DLD1 (cell line): ENCODE results near the gene IGLL1.

Experiments
- in situ Hi-C: cut with HindIII; loops from 2 replicates; pipeline ENCODE4 v1.10.0; 2017; ENCODE audit warnings: low sequenced_read_pairs

IGLL1 gene

DNA sequence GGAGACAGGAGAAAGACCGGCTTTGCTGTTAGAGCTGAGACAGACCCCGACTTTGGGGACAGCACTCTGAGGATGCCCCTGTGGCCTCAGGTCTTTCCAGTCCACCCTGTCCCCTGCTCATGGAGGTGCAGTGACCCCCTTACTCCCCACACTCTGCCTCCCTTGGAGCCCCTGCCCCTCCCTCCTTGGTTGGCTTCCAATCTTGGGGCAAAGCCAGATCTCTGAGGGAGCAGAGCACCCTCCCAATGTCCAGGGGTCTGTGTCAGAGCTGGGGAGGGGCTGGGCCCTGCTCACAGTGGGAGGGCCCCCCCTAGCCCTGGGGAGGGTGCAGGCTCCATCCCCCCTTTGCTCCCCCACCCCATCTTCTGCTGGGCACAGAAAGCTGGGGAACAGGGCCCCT is 50.0 kb downstream of the IGLL1 start:
- in situ Hi-C loops, result no loop called here

DNA sequence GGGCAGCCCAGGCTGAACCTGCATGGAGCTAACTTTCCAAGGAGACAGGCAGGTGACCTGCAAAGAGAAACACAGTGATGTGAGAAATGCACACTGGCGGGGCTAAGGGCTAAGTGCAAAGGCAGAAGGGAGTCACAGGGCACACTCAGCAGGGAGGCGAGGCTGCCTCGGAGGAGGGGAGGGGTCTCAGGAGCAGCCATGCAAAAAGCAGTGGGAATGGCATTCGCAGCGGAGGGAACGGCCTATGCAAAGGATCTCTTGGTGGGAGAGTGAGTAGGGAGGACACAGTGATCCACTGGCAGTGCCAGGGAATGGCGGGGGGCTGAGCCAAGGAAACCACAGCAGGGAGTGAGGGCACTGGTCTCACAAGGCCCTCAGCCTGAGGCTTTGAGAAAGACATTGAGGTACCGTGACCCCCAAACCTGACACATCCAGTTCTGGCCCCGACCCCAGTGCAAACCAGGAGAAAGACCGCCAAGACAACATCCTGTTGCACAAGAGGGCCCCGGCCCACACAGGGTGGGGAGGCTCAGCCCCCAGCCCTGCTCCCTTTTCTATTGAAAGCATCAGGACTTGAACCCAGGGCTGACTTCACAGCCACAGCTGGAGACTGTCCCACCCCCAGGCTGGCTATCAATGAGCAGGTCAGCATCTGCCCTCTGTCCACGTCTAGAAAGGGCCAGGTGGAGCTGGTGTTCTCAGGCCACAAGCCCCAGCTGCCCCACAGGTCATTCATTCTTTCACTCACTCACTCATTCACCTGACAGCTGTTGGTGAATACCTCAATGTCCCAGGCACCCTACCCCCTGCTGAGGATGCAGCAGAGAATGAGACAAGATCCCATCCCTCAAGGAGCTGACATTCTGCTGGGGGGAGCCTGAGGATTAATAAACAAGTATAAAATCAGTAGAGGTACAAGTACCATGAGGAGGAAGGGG is 50.7 kb downstream of the IGLL1 start:
- in situ Hi-C loops, result no loop called here

DNA sequence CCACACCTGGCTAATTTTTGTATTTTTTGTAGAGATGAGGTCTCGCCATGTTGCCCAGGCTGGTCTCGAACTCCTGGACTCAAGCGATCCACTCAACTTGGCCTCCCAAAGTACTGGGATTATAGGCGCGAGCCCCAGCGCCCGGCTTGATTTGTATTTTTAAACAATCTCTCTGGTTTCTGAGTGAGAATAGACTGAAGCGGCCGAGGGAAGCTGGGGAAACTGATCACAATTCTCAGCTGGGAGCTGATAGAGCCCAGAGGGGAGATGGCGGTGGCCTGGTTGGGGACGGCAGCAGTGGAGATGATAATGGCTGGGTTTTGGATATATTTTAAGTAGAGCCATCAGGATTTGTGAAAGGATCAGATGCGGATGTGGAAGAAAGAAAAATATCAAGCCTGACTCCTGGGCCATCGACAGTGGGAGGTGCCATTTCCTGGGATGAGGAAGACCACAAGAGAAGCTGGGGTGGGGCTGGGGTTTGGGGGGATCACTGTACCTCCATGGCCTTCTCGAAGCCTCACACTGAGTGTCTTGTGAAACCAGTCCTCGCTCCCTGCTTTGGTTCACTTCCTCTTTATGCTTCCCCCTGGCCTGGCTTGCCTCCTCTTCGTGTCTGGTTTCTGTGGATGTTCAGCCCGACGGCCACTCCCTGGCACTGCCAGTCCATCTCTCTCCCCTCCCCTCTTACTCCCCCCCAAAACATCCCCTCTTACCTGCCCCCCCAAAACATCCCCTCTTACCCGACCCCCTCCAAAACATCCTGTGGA is 51.9 kb downstream of the IGLL1 start:
- in situ Hi-C loops, result no loop called here

DNA sequence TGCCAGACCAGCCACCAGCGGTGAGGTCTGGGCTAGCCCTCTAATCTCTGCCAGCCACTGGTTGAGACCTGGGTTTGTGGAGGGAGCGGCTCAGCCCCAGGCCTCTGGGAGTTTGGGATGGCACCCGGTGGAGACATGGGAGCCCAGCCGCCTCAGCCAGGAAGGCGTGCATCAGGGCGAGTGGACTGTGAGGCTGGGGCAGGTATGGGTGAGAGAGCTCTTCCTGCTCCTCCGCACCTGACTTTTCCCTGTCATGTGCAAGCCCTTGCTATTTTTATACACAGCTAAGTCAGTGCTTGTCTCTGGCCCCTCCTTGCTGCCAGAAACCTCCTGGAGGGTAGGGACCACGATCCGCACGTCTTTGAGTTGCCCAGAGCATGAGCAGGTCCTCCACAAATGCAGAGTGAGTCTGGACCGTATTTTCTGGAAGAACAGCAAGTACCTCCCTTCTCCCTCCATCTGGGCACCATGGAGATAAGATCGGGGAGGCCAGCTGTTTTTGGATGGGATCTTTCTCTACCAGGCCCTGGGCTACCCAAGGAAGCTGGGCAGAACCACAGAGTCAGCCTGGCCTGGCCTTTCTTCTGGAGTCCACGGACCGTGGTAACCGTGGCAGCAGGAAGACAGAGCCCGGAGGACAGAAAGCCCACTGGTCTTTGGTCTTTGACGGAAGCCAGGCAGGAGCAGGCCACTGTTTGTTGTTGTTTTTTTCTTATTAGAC is 53.3 kb downstream of the IGLL1 start:
- in situ Hi-C loops, result no loop called here

DNA sequence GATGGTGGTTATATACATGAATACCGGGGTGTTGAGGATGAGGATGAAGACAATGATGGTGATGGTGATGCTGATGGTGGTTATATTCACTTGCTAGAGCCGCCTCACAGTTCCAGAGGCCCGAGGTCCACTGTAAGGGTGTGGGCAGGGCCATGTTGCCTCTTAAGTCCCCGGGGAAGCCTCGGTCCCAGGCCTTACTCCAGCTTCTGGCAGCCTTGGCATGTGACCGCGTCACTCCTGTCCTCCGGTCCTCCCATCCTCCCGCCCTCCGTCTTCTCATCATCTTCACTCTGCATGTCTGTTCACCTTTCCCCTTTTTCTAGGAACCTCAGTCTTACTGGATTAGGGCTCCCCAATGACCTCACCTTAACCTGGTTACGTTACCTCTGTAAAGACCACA is 54.6 kb downstream of the IGLL1 start:
- in situ Hi-C loops, result no loop called here

DNA sequence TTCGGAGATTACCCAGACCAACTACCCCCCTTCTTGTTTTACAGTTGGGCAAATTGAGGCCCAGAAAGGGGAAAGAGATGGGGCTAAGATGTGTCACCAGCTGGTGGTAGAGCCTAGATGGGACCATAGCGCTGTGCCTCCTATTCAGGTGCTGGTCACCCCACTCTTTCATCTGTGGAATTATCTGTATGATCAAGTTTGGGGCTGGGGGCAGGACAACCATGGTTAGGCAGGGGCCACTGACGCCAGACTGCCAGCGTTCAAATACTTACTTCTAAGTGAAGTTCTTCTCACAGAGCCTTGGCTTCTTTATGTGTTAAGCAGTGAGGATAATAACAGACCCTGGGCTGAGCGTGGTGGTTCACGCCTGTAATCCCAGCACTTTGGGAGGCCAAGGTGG is 55.9 kb downstream of the IGLL1 start:
- in situ Hi-C loops, result no loop called here

DNA sequence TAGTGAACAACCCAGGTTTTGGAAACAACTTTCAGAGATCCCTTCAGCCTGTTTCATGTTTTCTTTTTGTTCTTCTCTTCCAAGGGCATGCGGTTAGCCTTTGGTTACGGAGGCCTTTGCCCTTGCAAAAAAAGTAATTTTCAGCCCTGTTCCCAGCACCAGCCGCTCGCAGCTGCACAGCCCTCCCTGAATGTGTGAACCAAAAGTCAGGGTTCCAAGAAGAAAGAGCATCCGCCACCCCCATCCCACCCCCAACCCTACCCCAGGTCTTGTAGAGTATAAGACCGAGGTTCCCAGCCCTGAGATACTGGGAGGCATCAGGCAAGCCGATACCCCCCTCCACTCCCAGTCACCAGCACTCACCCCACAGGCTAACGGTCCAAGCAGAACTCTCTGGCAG is 56.4 kb downstream of the IGLL1 start:
- in situ Hi-C loops, result no loop called here
